ENCODE measurements around the gene CLUH. TPM values are rescaled to one million over a fixed set of nuclear protein-coding genes. Genes with fewer than 3 reads are reported as not detected.

Gene CLUH
- total and polyA plus RNA-seq, 2 donors (not counting 1 experiment from before 2014, with no cell fraction given) = 53.1 to 64.6 TPM

GRCh38 chr17:2690165-2691068 is 21.1 kb downstream of the CLUH start:
- no peaks in the 10 kb centered on the region for H3K9me3 ChIP-seq (ENCODE audit: control extremely low read depth in 1 of 3, control insufficient read depth in 2 of 3, insufficient read depth in 1 of 3, low read length in 2 of 3)
- ATAC-seq (ENCODE audit: low read depth) = no peak
- H3K27ac ChIP-seq (ENCODE audit: low read length in 2 of 2) = peak overlapping the region in 1 of 2 donors; percentile 46
- Mint-ChIP-seq H3K27me3 (no peaks in the 10 kb centered on the region), H3K27ac (no peak overlapping the region), H3K4me3 (no peak overlapping the region), H3K9me3 (ENCODE audit: insufficient read depth) (no peaks in the 10 kb centered on the region), H3K4me1 (peaks cover 6% of the 10 kb centered on the region)
- no peaks in the 10 kb centered on the region for H4K20me1 ChIP-seq (ENCODE audit: control insufficient read depth, insufficient read depth, low read length, poor library complexity, severe bottlenecking)
- peak overlapping the region; percentile 54 for H3K4me2 ChIP-seq (replicated peaks; ENCODE audit: low read depth, low read length, poor library complexity, severe bottlenecking)
- H3K27me3 ChIP-seq (replicated peaks in 1 of 4; ENCODE audit: control extremely low read depth in 1 of 4, control insufficient read depth in 3 of 4, insufficient read depth in 4 of 4, low read length in 3 of 4) = no peaks in the 10 kb centered on the region
- peak overlapping the region in 2 of 5 experiments; percentile 25 to 46 for H3K4me3 ChIP-seq (ENCODE audit: control extremely low read depth in 1 of 5, extremely low read depth in 1 of 5, insufficient read depth in 1 of 5, low read depth in 2 of 5, low read length in 4 of 5)
- no peak for TF ChIP-seq EZH2 (IDR thresholded peaks at IDR 0.05; ENCODE audit: borderline replicate concordance, insufficient read depth, low read depth, low read length, poor library complexity, severe bottlenecking)
- TF ChIP-seq CTCF (IDR thresholded peaks at IDR 0.05) = no peak
- no peaks in the 10 kb centered on the region for H3K79me2 ChIP-seq (ENCODE audit: control insufficient read depth, insufficient read depth, low read length)
- H3K36me3 ChIP-seq (replicated peaks in 1 of 2; ENCODE audit: control extremely low read depth in 1 of 2, control insufficient read depth in 1 of 2, extremely low read depth in 1 of 2, insufficient read depth in 2 of 2, low read length in 1 of 2) = peaks cover 0 to 32% of the 10 kb centered on the region in 2 experiments
- H3K9ac ChIP-seq (ENCODE audit: low read length) = no peak overlapping the region
- ChIA-PET CTCF (no interaction called here), POLR2A (no interaction called here)
- H2AFZ ChIP-seq (ENCODE audit: insufficient read depth, low read depth, low read length, poor library complexity, severe bottlenecking) = no peak overlapping the region
- 78% methylated on average over 48 of the region's 55 CpGs for WGBS (ENCODE audit: insufficient coverage)
- peaks cover 0 to 7% of the 10 kb centered on the region in 2 donors for H3K4me1 ChIP-seq (ENCODE audit: control insufficient read depth in 2 of 2, insufficient read depth in 2 of 2, low read length in 2 of 2)
- intact Hi-C loops (cut with micrococcal nuclease) = no loop called here
- no peak for DNase-seq

Data from B cell (primary cell).